KMS-11 (cell line): ENCODE measurements around the gene LAMP1.

Experiments
- H2AFZ ChIP-seq: fragments of 200-600 bp; sonication (generic); 2 replicates; pipeline ENCODE4 v1.6.1; 2016; ENCODE audit warnings: antibody characterized with exemption, mixed run types, low read depth
- H3K27ac ChIP-seq: fragments of 200-600 bp; sonication (generic); 2 replicates; pipeline ENCODE4 v1.6.1; 2016; ENCODE audit warnings: mild to moderate bottlenecking, mixed run types
- H3K27me3 ChIP-seq: fragments of 200-600 bp; sonication (generic); 2 replicates; pipeline ENCODE4 v1.6.1; 2017; ENCODE audit warnings: mild to moderate bottlenecking, low read depth, mixed run types, moderate library complexity; ENCODE audit not compliant: insufficient read depth
- H3K36me3 ChIP-seq: fragments of 200-600 bp; sonication (generic); 2 replicates; pipeline ENCODE4 v1.6.1; 2017; ENCODE audit warnings: mild to moderate bottlenecking, mixed run types; ENCODE audit not compliant: insufficient read depth
- H3K4me1 ChIP-seq: fragments of 200-600 bp; sonication (generic); 2 replicates; pipeline ENCODE4 v1.6.1; 2016; ENCODE audit warnings: mild to moderate bottlenecking, low read depth, mixed run types; ENCODE audit not compliant: poor library complexity, severe bottlenecking
- H3K4me2 ChIP-seq: fragments of 200-600 bp; sonication (generic); 2 replicates; pipeline ENCODE4 v1.7.0; 2016; ENCODE audit warnings: mild to moderate bottlenecking, mixed run types
- H3K4me3 ChIP-seq: fragments of 200-600 bp; sonication (generic); IDR thresholded peaks from 2 replicates; pipeline ENCODE4 v1.6.1; 2017; ENCODE audit warnings: low read depth, low read length, mixed read lengths; ENCODE audit not compliant: insufficient read depth
- H3K79me2 ChIP-seq: fragments of 200-600 bp; sonication (generic); 2 replicates; pipeline ENCODE4 v1.6.1; 2016; ENCODE audit warnings: low read depth, mixed run types; ENCODE audit not compliant: insufficient read depth
- H3K9ac ChIP-seq: fragments of 200-600 bp; sonication (generic); 2 replicates; pipeline ENCODE4 v1.6.1; 2016; ENCODE audit warnings: mild to moderate bottlenecking, mixed run types
- H4K20me1 ChIP-seq: fragments of 200-600 bp; sonication (generic); 2 replicates; pipeline ENCODE4 v1.6.1; 2016; ENCODE audit warnings: mild to moderate bottlenecking, mixed run types; ENCODE audit not compliant: insufficient read depth
- CTCF ChIP-seq: fragments of 200-600 bp; sonication (generic); conservative IDR thresholded peaks from 2 replicates; pipeline ENCODE4 v1.6.1; 2017; ENCODE audit warnings: low read depth, mild to moderate bottlenecking, antibody characterized with exemption, low read length, moderate library complexity, mixed read lengths

Gene LAMP1

GRCh38 chr13:113283904-113284303 is 13.1 kb upstream of the LAMP1 start:
- Histone ChIP-seq H3K36me3 (no peaks in the 10 kb centered on the region), H4K20me1 (no peaks in the 10 kb centered on the region), H3K4me1 (no peaks in the 10 kb centered on the region), H3K4me2 (no peak overlapping the region), H3K27me3 (no peaks in the 10 kb centered on the region), H2AFZ (no peak overlapping the region), H3K79me2 (no peaks in the 10 kb centered on the region), H3K27ac (no peak overlapping the region), H3K9ac (no peak overlapping the region), H3K4me3 (no peak overlapping the region)
- no peak for TF ChIP-seq CTCF

- H3K4me3 ChIP-seq: no peak overlapping the region
- no peaks in the 10 kb centered on the region for H3K79me2 ChIP-seq
- no peaks in the 10 kb centered on the region for H4K20me1 ChIP-seq
- no peaks in the 10 kb centered on the region for H3K4me1 ChIP-seq
- H3K9ac ChIP-seq: no peak overlapping the region
- no peak overlapping the region for H3K27ac ChIP-seq
- H3K4me2 ChIP-seq: no peak overlapping the region
- no peaks in the 10 kb centered on the region for H3K36me3 ChIP-seq
- no peak overlapping the region for H2AFZ ChIP-seq
- TF ChIP-seq CTCF: no peak
- H3K27me3 ChIP-seq: peaks cover 3% of the 10 kb centered on the region; the same call in 1 of the 2 replicates
These were observed 8.2 kb upstream of the LAMP1 start for GRCh38 chr13:113288880-113289279.

- H3K4me3 ChIP-seq: no peak overlapping the region
- H3K27me3 ChIP-seq: peaks cover 3% of the 10 kb centered on the region; the same call in 1 of the 2 replicates
- TF ChIP-seq CTCF: no peak
- H2AFZ ChIP-seq: no peak overlapping the region
- H3K79me2 ChIP-seq: no peaks in the 10 kb centered on the region
- H3K27ac ChIP-seq: no peak overlapping the region
- H3K4me2 ChIP-seq: no peak overlapping the region
- H4K20me1 ChIP-seq: no peaks in the 10 kb centered on the region
- no peak overlapping the region for H3K9ac ChIP-seq
- H3K4me1 ChIP-seq: no peaks in the 10 kb centered on the region
- no peaks in the 10 kb centered on the region for H3K36me3 ChIP-seq
These were observed 5.9 kb upstream of the LAMP1 start for GRCh38 chr13:113291129-113291528.

- Histone ChIP-seq H3K27ac (no peak overlapping the region), H3K9ac (no peak overlapping the region), H3K27me3 (peaks cover 3% of the 10 kb centered on the region; the same call in 1 of the 2 replicates), H3K4me2 (no peak overlapping the region), H2AFZ (no peak overlapping the region), H3K36me3 (no peaks in the 10 kb centered on the region), H3K4me1 (no peaks in the 10 kb centered on the region), H3K79me2 (no peaks in the 10 kb centered on the region), H4K20me1 (no peaks in the 10 kb centered on the region), H3K4me3 (no peak overlapping the region)
- no peak for TF ChIP-seq CTCF
These were observed 4.8 kb upstream of the LAMP1 start for GRCh38 chr13:113292021-113292862.
